Colonic mucosa (tissue), 4 donors: ENCODE data around the gene MLLT3. TPM values are rescaled to one million over a fixed set of nuclear protein-coding genes. Genes with fewer than 3 reads are reported as not detected.

ENCODE experiments used
- DNase-seq: peaks from one replicate; pipeline ENCODE4 v3.0.0-alpha.2; 2020
- H3K27ac ChIP-seq: fragments of 200-600 bp; one replicate; pipeline ENCODE4 v1.8.0; 2021
- H3K27me3 ChIP-seq: fragments of 200-600 bp; one replicate; pipeline ENCODE4 v1.8.0; 2021
- H3K36me3 ChIP-seq: fragments of 200-600 bp; one replicate; pipeline ENCODE4 v1.8.0; 2021
- H3K4me1 ChIP-seq: fragments of 200-600 bp; one replicate; pipeline ENCODE4 v1.8.0; 2021; ENCODE audit warnings: mild to moderate bottlenecking
- H3K4me3 ChIP-seq: fragments of 200-600 bp; one replicate; pipeline ENCODE4 v1.8.0; 2021
- H3K9ac ChIP-seq, 2 donors: one replicate each; pipeline ENCODE4 v1.7.0; 2013; ENCODE audit warnings: control low read depth in 2 of 2, low read depth in 2 of 2, low read length in 2 of 2
- H3K9me3 ChIP-seq: fragments of 200-600 bp; one replicate; pipeline ENCODE4 v1.8.0; 2021
- intact Hi-C: fragments of 100-400 bp; cut with DNase I; formaldehyde crosslinking; loops from one replicate; pipeline ENCODE4 v1.14.1; 2022
- total RNA-seq, 2 donors: library from RNA; stranded (reverse); fragmentation: NEBNext Ultra II Directional in 1 of 2; extraction: Animal tissue kit (Norgen Biotek cat#: 25700) in 1 of 2; gene quantifications; one replicate each; pipeline ENCODE4 v1.2.1, GENCODE V29; 2021
- TF ChIP-seq, protein P1 (sequence below): fragments of 200-600 bp; IDR thresholded peaks from one replicate; pipeline ENCODE4 v1.8.0; 2022; ENCODE audit warnings: antibody characterized with exemption, mild to moderate bottlenecking
- donor health status: healthy.
- donor health status: DM: no; HTN: no; CAD: no.
- donor health status: DM: no; HTN: no; CAD: no.

The MLLT3 gene
- total RNA-seq, 2 donors from 2014 or later = 44.6 to 65.2 TPM

DNA sequence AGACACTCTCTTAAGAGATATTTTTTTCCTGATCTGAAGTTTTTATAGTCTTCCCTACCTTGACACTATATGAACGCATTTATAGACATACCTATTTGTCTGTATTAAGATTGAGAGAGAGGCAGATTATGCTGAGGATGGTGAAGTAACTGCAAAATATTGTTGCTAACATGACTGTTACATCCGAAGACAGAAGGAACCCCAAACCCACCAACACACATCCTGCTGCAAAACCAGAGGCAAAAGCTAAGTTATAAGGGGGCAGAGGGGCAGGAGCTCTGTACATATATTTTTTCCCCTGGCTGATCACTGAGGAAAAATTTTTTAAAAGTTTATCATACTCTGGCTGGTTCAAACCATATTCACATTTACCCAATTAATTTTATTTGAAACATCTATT is 279.0 kb downstream of the MLLT3 start:
- no peak overlapping the region for H3K9ac ChIP-seq
- H3K36me3 ChIP-seq = no peaks in the 10 kb centered on the region
- no peak for DNase-seq
- no peak overlapping the region for H3K4me3 ChIP-seq
- H3K9me3 ChIP-seq = no peaks in the 10 kb centered on the region
- H3K4me1 ChIP-seq = no peaks in the 10 kb centered on the region
- no peak overlapping the region for H3K27ac ChIP-seq
- intact Hi-C loops = no loop called here
- H3K27me3 ChIP-seq = no peaks in the 10 kb centered on the region
- TF ChIP-seq, protein P1, sequence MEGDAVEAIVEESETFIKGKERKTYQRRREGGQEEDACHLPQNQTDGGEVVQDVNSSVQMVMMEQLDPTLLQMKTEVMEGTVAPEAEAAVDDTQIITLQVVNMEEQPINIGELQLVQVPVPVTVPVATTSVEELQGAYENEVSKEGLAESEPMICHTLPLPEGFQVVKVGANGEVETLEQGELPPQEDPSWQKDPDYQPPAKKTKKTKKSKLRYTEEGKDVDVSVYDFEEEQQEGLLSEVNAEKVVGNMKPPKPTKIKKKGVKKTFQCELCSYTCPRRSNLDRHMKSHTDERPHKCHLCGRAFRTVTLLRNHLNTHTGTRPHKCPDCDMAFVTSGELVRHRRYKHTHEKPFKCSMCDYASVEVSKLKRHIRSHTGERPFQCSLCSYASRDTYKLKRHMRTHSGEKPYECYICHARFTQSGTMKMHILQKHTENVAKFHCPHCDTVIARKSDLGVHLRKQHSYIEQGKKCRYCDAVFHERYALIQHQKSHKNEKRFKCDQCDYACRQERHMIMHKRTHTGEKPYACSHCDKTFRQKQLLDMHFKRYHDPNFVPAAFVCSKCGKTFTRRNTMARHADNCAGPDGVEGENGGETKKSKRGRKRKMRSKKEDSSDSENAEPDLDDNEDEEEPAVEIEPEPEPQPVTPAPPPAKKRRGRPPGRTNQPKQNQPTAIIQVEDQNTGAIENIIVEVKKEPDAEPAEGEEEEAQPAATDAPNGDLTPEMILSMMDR = no peak

DNA sequence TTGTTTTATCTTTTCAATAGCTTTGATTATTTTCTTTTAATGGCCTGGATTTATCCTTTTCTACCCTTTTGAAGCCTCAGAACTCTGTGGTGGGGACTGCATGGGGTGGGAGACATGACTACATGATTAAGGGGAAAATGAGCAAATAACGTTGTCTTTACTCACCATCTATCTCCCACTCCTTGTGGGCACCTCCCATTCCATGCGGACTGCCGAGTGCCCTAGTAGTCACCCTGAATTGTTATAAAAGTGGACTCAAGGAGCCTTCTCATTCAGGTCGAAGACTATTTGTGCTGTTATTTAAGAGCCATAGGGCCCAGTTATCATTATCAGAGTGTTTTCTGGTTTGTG is 281.8 kb downstream of the MLLT3 start:
- DNase-seq = no peak
- Histone ChIP-seq H3K4me1 (no peaks in the 10 kb centered on the region), H3K27ac (no peak overlapping the region), H3K36me3 (no peaks in the 10 kb centered on the region), H3K4me3 (no peak overlapping the region), H3K9me3 (no peaks in the 10 kb centered on the region), H3K9ac (no peak overlapping the region), H3K27me3 (no peaks in the 10 kb centered on the region)
- intact Hi-C loops = no loop called here
- TF ChIP-seq, protein P1 = no peak

DNA sequence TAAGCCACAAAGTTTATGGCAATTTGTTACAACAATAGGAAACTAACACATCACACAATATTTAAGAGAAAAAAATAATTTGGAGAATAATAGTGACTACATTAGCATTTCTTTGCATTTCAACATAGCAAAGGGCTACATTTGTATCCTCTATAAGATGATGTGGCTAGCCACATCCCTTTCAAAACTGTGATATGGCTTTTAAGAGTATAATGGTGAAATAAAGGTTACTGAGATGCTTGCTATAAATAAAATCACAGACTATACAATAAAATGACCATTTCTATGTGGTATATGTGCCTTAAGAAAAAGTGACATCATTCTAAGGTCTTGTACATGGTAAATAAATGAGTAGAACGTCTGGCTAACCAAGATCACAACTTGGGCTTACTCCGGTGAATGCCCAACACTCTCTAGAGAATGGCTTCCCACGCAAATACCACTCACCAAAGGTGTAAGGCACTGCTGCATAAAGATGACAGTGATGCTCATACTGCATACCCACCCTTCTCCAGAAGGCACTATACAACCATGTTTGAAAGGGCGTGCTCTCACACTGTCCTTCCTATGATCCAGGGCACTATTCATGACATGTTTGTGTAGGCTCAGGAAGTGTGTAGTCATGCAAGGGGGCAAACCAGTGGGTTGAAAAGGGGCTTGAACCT is 286.5 kb downstream of the MLLT3 start:
- H3K9me3 ChIP-seq = no peaks in the 10 kb centered on the region
- no peak overlapping the region for H3K27ac ChIP-seq
- no peaks in the 10 kb centered on the region for H3K36me3 ChIP-seq
- intact Hi-C loops = no loop called here
- H3K27me3 ChIP-seq = no peaks in the 10 kb centered on the region
- H3K4me1 ChIP-seq = no peaks in the 10 kb centered on the region
- no peak overlapping the region for H3K9ac ChIP-seq
- no peak overlapping the region for H3K4me3 ChIP-seq
- no peak for DNase-seq
- TF ChIP-seq, protein P1 = no peak

DNA sequence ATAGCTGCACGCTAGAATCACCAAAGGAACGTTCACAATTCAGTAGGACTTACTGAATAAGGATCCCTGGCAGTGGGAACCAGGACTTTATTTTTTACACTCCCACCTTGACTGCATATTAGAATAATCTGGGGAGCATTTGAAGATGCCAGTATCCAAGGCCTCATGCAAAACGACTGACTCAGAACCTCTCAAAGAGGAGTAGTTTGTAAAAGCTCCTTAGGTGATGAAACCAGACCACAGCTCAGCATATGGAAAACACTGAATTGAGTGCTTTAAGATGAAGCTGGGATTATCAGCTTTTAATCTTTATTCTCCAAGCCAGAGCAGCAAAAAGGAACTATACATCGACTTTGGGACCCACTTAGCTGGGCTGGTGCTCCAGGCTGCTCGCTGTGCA is 288.3 kb downstream of the MLLT3 start:
- intact Hi-C loops = no loop called here
- Histone ChIP-seq H3K36me3 (no peaks in the 10 kb centered on the region), H3K9me3 (no peaks in the 10 kb centered on the region), H3K4me3 (no peak overlapping the region), H3K9ac (no peak overlapping the region), H3K27ac (no peak overlapping the region), H3K27me3 (no peaks in the 10 kb centered on the region), H3K4me1 (no peaks in the 10 kb centered on the region)
- DNase-seq = no peak
- TF ChIP-seq, protein P1 = no peak

DNA sequence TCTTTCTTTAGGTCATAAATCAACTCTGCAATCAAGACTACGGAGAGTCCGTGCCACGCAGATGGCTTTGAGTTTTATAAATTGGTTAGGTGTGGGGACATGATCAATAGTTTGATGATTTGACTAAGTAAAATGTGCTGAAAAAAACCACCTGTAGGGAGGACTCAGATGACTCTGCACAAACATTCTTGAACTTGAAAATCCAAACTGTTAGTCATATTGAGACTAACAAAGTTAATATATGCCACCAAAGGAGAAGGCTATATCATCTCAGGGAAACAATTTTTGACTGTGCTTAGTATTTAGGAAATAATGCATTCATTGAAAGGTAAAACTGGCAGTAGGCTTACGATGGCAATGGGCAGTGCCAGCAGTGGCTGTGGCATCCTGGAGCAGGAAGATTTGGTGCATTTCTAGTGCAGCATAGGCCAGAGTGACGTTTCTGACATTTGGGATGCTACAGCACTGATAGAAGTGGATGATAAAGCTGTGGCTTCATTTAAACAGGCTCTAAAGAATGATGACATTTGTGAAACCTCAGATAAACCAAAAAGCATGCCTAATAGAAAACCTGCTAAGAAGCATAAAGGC is 291.1 kb downstream of the MLLT3 start:
- intact Hi-C loops = no loop called here
- Histone ChIP-seq H3K4me3 (no peak overlapping the region), H3K9ac (no peak overlapping the region), H3K9me3 (no peaks in the 10 kb centered on the region), H3K4me1 (no peaks in the 10 kb centered on the region), H3K27me3 (no peaks in the 10 kb centered on the region), H3K36me3 (no peaks in the 10 kb centered on the region), H3K27ac (no peak overlapping the region)
- no peak for DNase-seq
- TF ChIP-seq, protein P1 = no peak
